MM.1S (cell line): Measurements from ENCODE around the gene CABP7.

Source experiments
- CTCF ChIP-seq: fragments of 300-600 bp; sonication (generic); IDR thresholded peaks from 2 replicates; pipeline ENCODE4 v1.5.1; 2016; ENCODE audit warnings: antibody characterized with exemption, low read length, mixed read lengths
- EZH2phosphoT487 ChIP-seq: fragments of 300-600 bp; sonication (generic); IDR thresholded peaks from 2 replicates; pipeline ENCODE4 v1.6.1; 2018; ENCODE audit warnings: antibody characterized with exemption, low read length

- TF ChIP-seq CTCF (no peak), EZH2phosphoT487 (no peak)
These were observed 18.4 kb upstream of the CABP7 start for GRCh38 chr22:29701155-29701999.
